GM12874 (cell line): Measurements from ENCODE around the gene C17orf78.

Source experiments
- TF ChIP-seq, protein P1 (sequence below): IDR thresholded peaks from 2 replicates; pipeline ENCODE4 v1.5.1; 2011; ENCODE audit warnings: low read depth, mild to moderate bottlenecking, control low read depth, low read length, moderate library complexity; ENCODE audit not compliant: insufficient read depth

Gene C17orf78

DNA sequence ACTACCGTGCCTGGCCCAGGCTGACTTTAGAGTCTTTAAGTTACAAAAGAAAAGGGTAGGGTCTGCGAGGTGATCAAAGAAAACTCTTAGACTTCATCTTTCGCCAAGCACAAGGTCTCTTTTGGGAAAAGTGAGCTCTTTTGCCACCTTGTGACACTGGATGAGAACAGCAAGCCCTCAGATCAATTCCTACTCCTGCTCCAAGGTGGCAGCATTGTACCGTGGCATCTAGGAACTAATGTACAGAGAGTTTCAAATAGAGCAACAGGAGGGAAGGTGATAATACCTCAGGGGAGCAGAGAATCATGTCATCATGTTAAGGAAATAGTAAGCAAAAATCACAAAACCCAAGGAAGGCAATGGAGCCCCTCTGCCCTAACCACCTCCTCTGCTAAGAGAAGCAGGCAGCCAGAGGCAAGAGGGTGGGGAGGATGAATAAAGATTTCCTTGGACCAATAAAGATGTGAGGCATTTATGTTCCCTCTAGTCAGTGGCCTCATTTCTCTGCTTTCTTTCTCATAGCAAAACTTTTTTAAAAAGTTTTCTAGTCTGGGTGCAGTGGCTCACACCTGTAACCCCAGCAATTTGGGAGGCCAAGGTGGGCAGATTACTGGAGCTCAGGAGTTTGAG is 2.1 kb upstream of the C17orf78 start:
- TF ChIP-seq, protein P1, sequence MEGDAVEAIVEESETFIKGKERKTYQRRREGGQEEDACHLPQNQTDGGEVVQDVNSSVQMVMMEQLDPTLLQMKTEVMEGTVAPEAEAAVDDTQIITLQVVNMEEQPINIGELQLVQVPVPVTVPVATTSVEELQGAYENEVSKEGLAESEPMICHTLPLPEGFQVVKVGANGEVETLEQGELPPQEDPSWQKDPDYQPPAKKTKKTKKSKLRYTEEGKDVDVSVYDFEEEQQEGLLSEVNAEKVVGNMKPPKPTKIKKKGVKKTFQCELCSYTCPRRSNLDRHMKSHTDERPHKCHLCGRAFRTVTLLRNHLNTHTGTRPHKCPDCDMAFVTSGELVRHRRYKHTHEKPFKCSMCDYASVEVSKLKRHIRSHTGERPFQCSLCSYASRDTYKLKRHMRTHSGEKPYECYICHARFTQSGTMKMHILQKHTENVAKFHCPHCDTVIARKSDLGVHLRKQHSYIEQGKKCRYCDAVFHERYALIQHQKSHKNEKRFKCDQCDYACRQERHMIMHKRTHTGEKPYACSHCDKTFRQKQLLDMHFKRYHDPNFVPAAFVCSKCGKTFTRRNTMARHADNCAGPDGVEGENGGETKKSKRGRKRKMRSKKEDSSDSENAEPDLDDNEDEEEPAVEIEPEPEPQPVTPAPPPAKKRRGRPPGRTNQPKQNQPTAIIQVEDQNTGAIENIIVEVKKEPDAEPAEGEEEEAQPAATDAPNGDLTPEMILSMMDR, result peak; percentile 97

DNA sequence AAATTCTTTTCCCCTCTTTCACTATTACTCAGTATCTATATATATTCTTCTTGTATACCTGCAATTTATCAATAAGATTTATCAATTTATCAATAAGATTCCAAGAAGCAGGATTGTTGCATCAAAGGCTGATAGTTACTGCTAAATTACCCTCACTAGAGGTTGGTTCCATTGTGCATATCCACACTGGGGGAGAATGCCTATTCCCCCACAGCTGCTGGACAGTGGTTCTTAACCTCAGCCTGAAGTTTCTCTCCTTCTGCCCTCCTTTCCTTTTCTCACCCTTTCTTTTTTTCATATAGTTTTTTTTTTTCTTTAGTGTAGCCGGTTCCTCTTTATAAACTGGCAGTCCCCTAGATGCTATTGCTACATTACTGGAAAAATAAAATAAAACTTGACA is 6.3 kb downstream of the C17orf78 start:
- TF ChIP-seq, protein P1, result no peak

DNA sequence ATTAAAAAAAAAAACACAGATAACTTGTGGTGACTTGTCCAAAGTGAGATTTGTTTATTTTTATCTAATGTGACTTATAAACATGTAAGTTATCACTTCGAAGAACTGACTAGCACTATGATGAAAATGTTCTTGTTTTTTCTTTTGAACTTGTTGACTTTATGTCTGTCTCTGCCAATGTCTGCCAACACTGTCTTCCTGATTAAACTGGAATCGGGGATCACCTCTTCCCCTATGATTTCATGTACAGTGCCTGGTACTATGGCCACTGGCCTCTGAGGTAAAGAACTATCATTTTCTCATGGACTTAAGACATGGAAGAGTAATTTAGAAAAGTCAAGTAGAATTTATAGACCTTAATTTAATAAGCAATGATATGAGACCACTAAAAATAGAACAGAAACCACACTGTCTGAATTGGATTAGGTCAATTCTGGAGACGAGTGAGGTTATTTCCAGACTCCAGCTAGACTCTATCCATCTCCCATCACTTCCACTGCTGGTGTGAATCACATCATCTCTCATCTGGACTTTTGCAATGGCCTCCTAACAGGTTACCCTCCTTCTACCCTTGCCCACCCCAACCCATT is 8.9 kb downstream of the C17orf78 start:
- TF ChIP-seq, protein P1, result no peak

DNA sequence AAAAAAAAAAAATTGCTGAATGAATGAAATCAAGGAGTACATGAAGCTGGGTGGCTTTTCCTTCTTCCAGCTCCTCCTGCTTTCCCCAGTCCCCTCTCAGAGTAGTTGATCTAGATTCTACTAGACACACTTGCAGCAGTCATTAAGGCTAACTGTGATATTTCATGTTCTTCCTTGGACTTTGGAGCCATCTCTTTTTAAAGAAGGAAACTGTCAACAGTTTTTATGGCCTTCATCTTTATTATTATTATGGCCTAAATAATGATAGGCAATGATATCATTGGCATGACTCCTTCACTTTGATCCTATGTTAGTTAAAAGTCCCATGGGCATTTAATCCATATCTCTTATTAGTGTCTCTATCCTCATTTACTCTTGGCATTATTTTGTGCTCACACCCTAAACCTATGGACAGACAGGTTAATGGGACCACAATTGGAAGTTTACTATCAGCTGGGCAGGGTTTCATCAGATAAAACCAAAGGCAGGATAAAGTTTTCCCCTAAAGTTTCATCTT is 9.7 kb downstream of the C17orf78 start:
- TF ChIP-seq, protein P1, result no peak

DNA sequence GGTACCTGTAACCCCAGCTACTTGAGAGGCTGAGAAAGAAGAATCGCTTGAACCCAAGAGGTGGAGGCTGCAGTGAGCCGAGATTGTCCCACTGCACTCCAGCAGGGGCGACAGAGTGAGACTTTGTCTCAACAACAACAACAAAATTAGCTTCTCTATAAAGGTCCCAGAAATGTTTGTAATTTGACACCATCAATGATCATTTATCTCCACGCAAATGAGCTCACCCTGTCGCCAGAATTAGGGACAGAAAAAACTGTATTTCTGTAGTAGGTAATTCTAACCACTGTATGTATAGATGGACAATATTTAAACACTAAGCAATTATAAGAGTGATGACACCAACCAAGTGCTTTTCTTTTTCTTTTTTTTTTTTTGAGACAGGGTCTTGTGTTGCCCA is 10.7 kb downstream of the C17orf78 start:
- TF ChIP-seq, protein P1, result no peak

DNA sequence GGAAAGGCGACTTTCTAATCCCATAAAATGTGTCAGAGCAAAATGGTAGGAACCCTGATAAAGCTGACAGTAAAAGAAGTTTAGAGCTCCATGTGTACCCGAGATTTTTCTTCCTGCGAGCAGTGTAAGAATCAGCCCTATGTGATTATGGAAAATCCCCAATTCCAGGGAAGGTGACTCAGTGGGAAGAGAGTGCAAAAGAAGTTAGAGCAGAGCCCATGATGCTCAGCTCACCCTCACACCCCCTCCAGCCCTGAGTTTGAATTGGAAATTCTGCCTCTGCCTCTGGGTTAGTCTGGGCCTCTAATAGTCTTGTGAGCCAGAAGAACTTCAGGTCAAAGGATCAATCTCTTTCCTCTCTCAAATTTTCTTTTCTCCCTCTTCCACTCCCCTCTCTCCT is 12.5 kb downstream of the C17orf78 start:
- TF ChIP-seq, protein P1, result no peak

DNA sequence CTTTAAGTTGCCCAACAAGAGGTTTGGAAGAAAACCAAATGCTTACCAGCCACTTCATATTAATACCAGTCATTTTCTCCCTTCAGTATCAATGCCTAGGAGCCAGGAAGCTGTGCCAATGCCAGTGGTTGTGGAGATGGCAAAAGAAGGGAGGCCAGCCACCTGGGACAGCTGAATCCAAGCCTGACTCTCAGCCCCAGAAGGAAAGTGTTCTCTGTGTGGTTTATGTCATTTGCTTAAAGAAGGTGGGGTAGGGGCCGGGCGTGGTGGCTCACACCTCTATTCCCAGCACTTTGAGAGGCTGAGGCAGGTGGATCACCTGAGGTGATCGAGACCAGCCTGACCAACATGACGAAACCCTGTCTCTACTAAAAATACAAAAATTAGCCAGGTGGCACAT is 13.4 kb downstream of the C17orf78 start:
- TF ChIP-seq, protein P1, result no peak
